CD14-positive monocyte (primary cell): Measurements from ENCODE around the gene VMP1. TPM values are rescaled to one million over a fixed set of nuclear protein-coding genes. Genes with fewer than 3 reads are reported as not detected.

Source experiments
- DNase-seq, 3 donors: peaks; one replicate each; pipeline ENCODE4 v3.0.0-alpha.2; 2011 to 2022
- H2AFZ ChIP-seq: 2 replicates; pipeline ENCODE4 v1.6.0; 2012; ENCODE audit warnings: mild to moderate bottlenecking, low read depth, low read length, inconsistent platforms; ENCODE audit not compliant: insufficient read depth, poor library complexity, severe bottlenecking
- H3K27ac ChIP-seq, 2 donors: 1 replicate in 1 of 2; 2 replicates in 1 of 2; pipeline ENCODE4 v1.5.1; 2012 to 2013; ENCODE audit warnings: low read length in 2 of 2, control low read depth in 1 of 2, inconsistent platforms in 1 of 2, low read depth in 1 of 2, mild to moderate bottlenecking in 1 of 2
- H3K27me3 ChIP-seq, 2 donors: one replicate each; pipeline versions ENCODE4 v1.6.0 to v1.6.1; 2011 to 2013; ENCODE audit warnings: low read length in 2 of 2; ENCODE audit not compliant: control insufficient read depth in 2 of 2, insufficient read depth in 2 of 2
- H3K36me3 ChIP-seq, 2 donors: replicated peaks in 1 of 2; 1 replicate in 1 of 2; 2 replicates in 1 of 2; pipeline versions ENCODE4 v1.5.1 to v1.6.1; 2012 to 2013; ENCODE audit warnings: low read length in 2 of 2, control low read depth in 1 of 2, inconsistent platforms in 1 of 2, mild to moderate bottlenecking in 1 of 2; ENCODE audit not compliant: insufficient read depth in 2 of 2, control insufficient read depth in 1 of 2
- H3K4me1 ChIP-seq, 2 donors: 1 replicate in 1 of 2; 2 replicates in 1 of 2; pipeline versions ENCODE4 v1.5.1 to v1.6.1; 2012 to 2013; ENCODE audit warnings: low read length in 2 of 2, control low read depth in 1 of 2, inconsistent platforms in 1 of 2, mild to moderate bottlenecking in 1 of 2, moderate library complexity in 1 of 2; ENCODE audit not compliant: insufficient read depth in 2 of 2, control insufficient read depth in 1 of 2
- H3K4me2 ChIP-seq: replicated peaks from 2 replicates; pipeline ENCODE3; 2012; ENCODE audit warnings: low read length, moderate library complexity, mild to moderate bottlenecking; ENCODE audit not compliant: poor library complexity, severe bottlenecking; ENCODE audit errors: extremely low read depth
- H3K4me3 ChIP-seq, 3 experiments: fragments of 200-600 bp in 1 of 3; sonication (generic) in 1 of 3; replicated peaks in 1 of 3; 1 replicate in 2 of 3; 2 replicates in 1 of 3; pipeline ENCODE4 v1.5.1; 2011 to 2013; ENCODE audit warnings: low read length in 3 of 3, mild to moderate bottlenecking in 3 of 3, control low read depth in 2 of 3, low read depth in 2 of 3, inconsistent platforms in 1 of 3, moderate library complexity in 1 of 3
- H3K79me2 ChIP-seq: 2 replicates; pipeline ENCODE4 v1.6.0; 2012; ENCODE audit warnings: mild to moderate bottlenecking, control low read depth, inconsistent platforms, low read length, moderate library complexity; ENCODE audit not compliant: insufficient read depth
- H3K9ac ChIP-seq: 2 replicates; pipeline ENCODE4 v1.6.0; 2017; ENCODE audit warnings: low read length, mild to moderate bottlenecking; ENCODE audit not compliant: insufficient read depth, poor library complexity, severe bottlenecking
- H3K9me3 ChIP-seq, 2 donors: replicated peaks in 1 of 2; 1 replicate in 1 of 2; 2 replicates in 1 of 2; pipeline versions ENCODE4 v1.5.1 to v1.6.1; 2012 to 2013; ENCODE audit warnings: low read length in 2 of 2, control low read depth in 1 of 2; ENCODE audit not compliant: control insufficient read depth in 1 of 2, insufficient read depth in 1 of 2
- H4K20me1 ChIP-seq: 2 replicates; pipeline ENCODE4 v1.6.0; 2012; ENCODE audit warnings: mild to moderate bottlenecking, low read length, control low read depth, moderate library complexity; ENCODE audit not compliant: insufficient read depth
- H3K27ac Mint-ChIP-seq, 7 donors: one replicate each; pipeline ENCODE4 v1.8.0; 2020; ENCODE audit warnings: mild to moderate bottlenecking in 7 of 7, mixed read lengths in 7 of 7, moderate library complexity in 6 of 7, inconsistent platforms in 2 of 7
- H3K27me3 Mint-ChIP-seq, 3 donors: one replicate each; pipeline ENCODE4 v1.8.0; 2021 to 2022; ENCODE audit warnings: low read depth in 3 of 3, mild to moderate bottlenecking in 3 of 3, mixed read lengths in 3 of 3, moderate library complexity in 3 of 3, inconsistent platforms in 1 of 3
- H3K36me3 Mint-ChIP-seq, 2 donors: one replicate each; pipeline ENCODE4 v1.8.0; 2020; ENCODE audit warnings: mixed read lengths in 2 of 2, inconsistent platforms in 1 of 2, mild to moderate bottlenecking in 1 of 2
- H3K4me1 Mint-ChIP-seq: one replicate; pipeline ENCODE4 v1.8.0; 2020; ENCODE audit warnings: mild to moderate bottlenecking, mixed read lengths
- H3K4me3 Mint-ChIP-seq, 2 donors: one replicate each; pipeline ENCODE4 v1.8.0; 2020; ENCODE audit warnings: mild to moderate bottlenecking in 2 of 2, mixed read lengths in 2 of 2, moderate library complexity in 1 of 2
- H3K9me3 Mint-ChIP-seq, 7 donors: one replicate each; pipeline ENCODE4 v1.8.0; 2020 to 2022; ENCODE audit warnings: mixed read lengths in 7 of 7, mild to moderate bottlenecking in 6 of 7, moderate library complexity in 6 of 7, inconsistent platforms in 2 of 7
- WGBS: methylation state at CpG from one replicate; pipeline ENCODE4 v1.1.5; 2013; ENCODE audit warnings: missing lambda C conversion rate; ENCODE audit not compliant: insufficient coverage; 5-methylcytosine and 5-hydroxymethylcytosine counted together
- intact Hi-C, 2 donors: fragments of 100-400 bp; cut with micrococcal nuclease; formaldehyde crosslinking; loops; one replicate each; pipeline versions ENCODE4 v1.15.0 to v1.15.1; 2023
- polyA plus RNA-seq, 3 donors: library from polyadenylated mRNA; depleted of rRNA in 1 of 3; unstranded in 2 of 3; stranded (reverse) in 1 of 3; fragments of 300-500 nt in 2 of 3; fragments of >200 nt in 1 of 3; fragmentation: Illumina TruSeq in 2 of 3; gene quantifications; 1 replicate in 2 of 3; 2 replicates in 1 of 3; pipeline ENCODE4 v1.2.3, GENCODE V29; 2012 to 2021
- TF ChIP-seq, protein P1 (sequence below): fragments of 200-600 bp; IDR thresholded peaks from one replicate; pipeline ENCODE4 v1.8.0; 2022; ENCODE audit warnings: antibody characterized with exemption, mild to moderate bottlenecking

VMP1 gene
- polyA plus RNA-seq, 3 donors, result 246 to 511 (median 386) TPM

DNA sequence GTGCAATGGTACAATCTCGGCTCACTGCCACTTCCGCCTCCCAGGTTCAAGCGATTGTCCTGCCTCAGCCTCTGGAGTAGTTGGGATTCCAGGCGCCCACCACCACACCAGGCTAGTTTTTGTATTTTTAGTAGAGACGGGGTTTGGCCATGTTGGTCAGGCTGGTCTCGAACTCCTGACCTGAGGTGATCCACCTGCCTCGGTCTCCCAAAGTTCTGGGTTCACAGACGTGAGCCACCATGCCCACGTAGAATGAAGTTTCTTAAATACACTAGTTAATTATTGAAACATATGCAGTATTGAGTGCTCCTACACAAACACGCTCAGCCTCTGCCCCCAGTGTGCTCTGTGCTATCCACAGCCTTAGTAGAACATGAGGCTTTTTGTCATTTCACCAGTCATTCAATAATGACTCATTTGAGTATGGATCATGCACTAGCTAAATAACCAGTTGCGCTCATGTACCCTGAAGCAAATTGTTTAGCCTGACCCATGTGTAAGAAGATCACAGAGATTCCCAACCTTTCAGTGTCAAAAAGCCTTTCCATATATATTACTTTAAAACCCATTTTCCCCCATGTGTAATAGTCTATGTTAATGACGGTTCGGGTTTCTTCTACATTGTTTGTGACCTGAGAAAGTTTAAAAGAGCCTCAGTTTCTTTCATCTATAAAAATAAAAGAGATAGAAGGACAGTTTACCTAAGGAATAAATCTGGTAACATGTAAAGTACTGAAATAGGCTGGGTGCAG is 135.6 kb downstream of the VMP1 start:
- TF ChIP-seq, protein P1, sequence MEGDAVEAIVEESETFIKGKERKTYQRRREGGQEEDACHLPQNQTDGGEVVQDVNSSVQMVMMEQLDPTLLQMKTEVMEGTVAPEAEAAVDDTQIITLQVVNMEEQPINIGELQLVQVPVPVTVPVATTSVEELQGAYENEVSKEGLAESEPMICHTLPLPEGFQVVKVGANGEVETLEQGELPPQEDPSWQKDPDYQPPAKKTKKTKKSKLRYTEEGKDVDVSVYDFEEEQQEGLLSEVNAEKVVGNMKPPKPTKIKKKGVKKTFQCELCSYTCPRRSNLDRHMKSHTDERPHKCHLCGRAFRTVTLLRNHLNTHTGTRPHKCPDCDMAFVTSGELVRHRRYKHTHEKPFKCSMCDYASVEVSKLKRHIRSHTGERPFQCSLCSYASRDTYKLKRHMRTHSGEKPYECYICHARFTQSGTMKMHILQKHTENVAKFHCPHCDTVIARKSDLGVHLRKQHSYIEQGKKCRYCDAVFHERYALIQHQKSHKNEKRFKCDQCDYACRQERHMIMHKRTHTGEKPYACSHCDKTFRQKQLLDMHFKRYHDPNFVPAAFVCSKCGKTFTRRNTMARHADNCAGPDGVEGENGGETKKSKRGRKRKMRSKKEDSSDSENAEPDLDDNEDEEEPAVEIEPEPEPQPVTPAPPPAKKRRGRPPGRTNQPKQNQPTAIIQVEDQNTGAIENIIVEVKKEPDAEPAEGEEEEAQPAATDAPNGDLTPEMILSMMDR, result no peak
- Histone ChIP-seq H2AFZ (no peak overlapping the region), H3K4me2 (peak overlapping the region; percentile 28), H3K36me3 (peaks cover 36 to 41% of the 10 kb centered on the region in 2 donors), H3K9me3 (no peaks in the 10 kb centered on the region), H3K4me1 (peaks cover 59 to 71% of the 10 kb centered on the region in 2 donors), H3K79me2 (peaks cover 57% of the 10 kb centered on the region), H3K9ac (peak overlapping the region; percentile 19), H3K27ac (peak overlapping the region; percentile 69 to 95), H3K4me3 (peak overlapping the region in 1 of 3 experiments; percentile 98), H3K27me3 (no peaks in the 10 kb centered on the region), H4K20me1 (peaks cover 41% of the 10 kb centered on the region)
- peak; percentile 71 to 78 (median 75) for DNase-seq
- H3K4me3 Mint-ChIP-seq, result peak overlapping the region; percentile 35 to 98
- 67% methylated on average over 1 of the region's 13 CpGs for WGBS
- peaks cover 40 to 49% of the 10 kb centered on the region in 2 donors for H3K36me3 Mint-ChIP-seq
- peaks cover 71% of the 10 kb centered on the region for H3K4me1 Mint-ChIP-seq
- intact Hi-C loops, result loop anchor here (5.0 to 10.0 kb wide), 2 partner anchors 36 to 218 kb away; no protein-coding TSS in a partner anchor
- no peaks in the 10 kb centered on the region for H3K27me3 Mint-ChIP-seq
- H3K9me3 Mint-ChIP-seq, result peaks cover 0 to 5% (median 0%) of the 10 kb centered on the region in 7 donors
- peak overlapping the region; percentile 91 to 100 (median 96) for H3K27ac Mint-ChIP-seq

DNA sequence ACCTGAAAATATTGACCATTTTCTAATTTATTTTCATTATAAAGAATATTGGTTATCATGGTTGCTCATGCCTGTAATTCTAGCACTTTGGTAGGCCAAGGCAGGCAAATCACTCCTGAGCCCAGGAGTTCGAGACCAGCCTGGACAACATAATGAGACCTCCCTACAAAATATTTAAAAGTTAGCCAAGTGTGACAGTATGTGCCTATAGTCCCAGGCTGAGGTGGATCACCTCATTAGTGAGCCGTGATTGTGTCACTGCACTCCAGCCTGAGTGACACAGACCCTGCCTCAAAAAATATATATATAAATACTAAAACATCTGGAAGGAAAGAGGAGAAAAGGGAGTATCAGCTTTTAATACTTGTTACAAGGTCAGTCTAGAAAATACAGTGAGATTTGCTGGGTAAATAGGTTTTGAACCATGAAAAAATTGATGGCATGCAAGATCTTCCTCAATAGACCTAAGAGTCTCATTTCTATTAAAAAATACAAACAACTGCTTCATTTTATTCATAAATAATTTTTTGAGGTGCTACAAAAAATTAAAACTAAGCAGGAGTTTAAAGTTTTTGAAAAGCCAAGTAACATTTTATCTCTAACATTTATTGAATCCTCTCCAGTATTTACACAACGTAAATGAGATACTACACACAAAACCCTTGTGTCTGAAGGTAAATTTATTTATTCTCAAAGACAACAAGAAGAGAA is 137.6 kb downstream of the VMP1 start:
- peak overlapping the region in 1 of 3 experiments; percentile 4 for H3K4me3 ChIP-seq
- peaks cover 90% of the 10 kb centered on the region for H3K4me1 Mint-ChIP-seq

More for the DNA sequence above, 137.6 kb downstream of the VMP1 start:
- peak in 1 of 3 donors; percentile 32 for DNase-seq
- Histone ChIP-seq H3K4me2 (peak overlapping the region; percentile 27), H4K20me1 (peaks cover 22% of the 10 kb centered on the region), H3K9ac (no peak overlapping the region), H3K36me3 (peaks cover 18 to 21% of the 10 kb centered on the region in 2 donors), H3K79me2 (peaks cover 44% of the 10 kb centered on the region), H3K27ac (peak overlapping the region; percentile 69 to 95), H3K9me3 (no peaks in the 10 kb centered on the region), H2AFZ (no peak overlapping the region), H3K4me1 (peaks cover 79 to 91% of the 10 kb centered on the region in 2 donors), H3K27me3 (no peaks in the 10 kb centered on the region)
- intact Hi-C loops, result loop anchor here (5.0 to 10.0 kb wide), 3 partner anchors 38 to 220 kb away; no protein-coding TSS in a partner anchor
- peaks cover 20 to 29% of the 10 kb centered on the region in 2 donors for H3K36me3 Mint-ChIP-seq
- H3K27me3 Mint-ChIP-seq, result no peaks in the 10 kb centered on the region
- peaks cover 0 to 2% (median 0%) of the 10 kb centered on the region in 7 donors for H3K9me3 Mint-ChIP-seq
- no CpG with 5 or more reads among the region's 3 CpGs for WGBS
- peak overlapping the region; percentile 78 to 100 (median 96) for H3K27ac Mint-ChIP-seq
- TF ChIP-seq, protein P1, result no peak
- no peak overlapping the region for H3K4me3 Mint-ChIP-seq
